Cardiac muscle cell (in vitro differentiated cells and primary cell): Measurements from ENCODE around the gene CSF3. TPM values are rescaled to one million over a fixed set of nuclear protein-coding genes. Genes with fewer than 3 reads are reported as not detected.
"Not testable (repeated sequence)": the region's sequence is repeated elsewhere in the genome, so short reads cannot be mapped to it uniquely, and the experiment has no call there.

Source experiments
- DNase-seq, 2 donors: peaks; one replicate each; pipeline versions ENCODE4 v3.0.0 to v3.0.0-alpha.2; 2010 to 2017; ENCODE audit warnings: low read depth in 1 of 2, low spot score in 1 of 2
- H3K27ac ChIP-seq: fragments of 200-600 bp; sonication (generic); 2 replicates; pipeline ENCODE4 v1.5.1; 2016
- H3K27me3 ChIP-seq: fragments of 200-600 bp; sonication (generic); 2 replicates; pipeline ENCODE4 v1.6.0; 2016; ENCODE audit warnings: control low read depth
- H3K36me3 ChIP-seq: fragments of 200-600 bp; sonication (generic); 2 replicates; pipeline ENCODE4 v1.5.1; 2016; ENCODE audit warnings: control low read depth
- H3K4me1 ChIP-seq: fragments of 200-600 bp; sonication (generic); 2 replicates; pipeline ENCODE4 v1.8.1; 2017; ENCODE audit warnings: low read depth, mild to moderate bottlenecking, mixed run types
- H3K4me3 ChIP-seq: fragments of 200-600 bp; sonication (generic); 2 replicates; pipeline ENCODE4 v1.5.1; 2016; ENCODE audit warnings: mild to moderate bottlenecking
- H3K9me3 ChIP-seq: fragments of 200-600 bp; sonication (generic); 2 replicates; pipeline ENCODE4 v1.5.1; 2017; ENCODE audit warnings: low read depth, mild to moderate bottlenecking, control low read depth
- polyA plus RNA-seq: library from polyadenylated mRNA; unstranded; fragments of >200 nt; fragmentation: Nextera tagmentation; extraction: Ambion mirVana; gene quantifications from 2 replicates; pipeline ENCODE4 v1.2.1, GENCODE V29; 2016
- total RNA-seq: library from RNA; depleted of rRNA; stranded (reverse); fragments of >200 nt; gene quantifications from 2 replicates; pipeline ENCODE4 v1.2.3, GENCODE V29; 2016
- TF ChIP-seq, protein P1 (sequence below): IDR thresholded peaks from 2 replicates; pipeline ENCODE4 v1.5.1; 2012; ENCODE audit warnings: low read depth, mild to moderate bottlenecking, low read length

CSF3 gene
- total and polyA plus RNA-seq, 2 experiments from 2014 or later, result not detected

GRCh38 chr17:40005520-40005919, 9.7 kb upstream of the CSF3 start:
- Histone ChIP-seq H3K27me3 (no peaks in the 10 kb centered on the region), H3K4me1 (no peaks in the 10 kb centered on the region), H3K36me3 (no peaks in the 10 kb centered on the region), H3K9me3 (no peaks in the 10 kb centered on the region), H3K27ac (no peak overlapping the region), H3K4me3 (no peak overlapping the region)
- TF ChIP-seq, protein P1, sequence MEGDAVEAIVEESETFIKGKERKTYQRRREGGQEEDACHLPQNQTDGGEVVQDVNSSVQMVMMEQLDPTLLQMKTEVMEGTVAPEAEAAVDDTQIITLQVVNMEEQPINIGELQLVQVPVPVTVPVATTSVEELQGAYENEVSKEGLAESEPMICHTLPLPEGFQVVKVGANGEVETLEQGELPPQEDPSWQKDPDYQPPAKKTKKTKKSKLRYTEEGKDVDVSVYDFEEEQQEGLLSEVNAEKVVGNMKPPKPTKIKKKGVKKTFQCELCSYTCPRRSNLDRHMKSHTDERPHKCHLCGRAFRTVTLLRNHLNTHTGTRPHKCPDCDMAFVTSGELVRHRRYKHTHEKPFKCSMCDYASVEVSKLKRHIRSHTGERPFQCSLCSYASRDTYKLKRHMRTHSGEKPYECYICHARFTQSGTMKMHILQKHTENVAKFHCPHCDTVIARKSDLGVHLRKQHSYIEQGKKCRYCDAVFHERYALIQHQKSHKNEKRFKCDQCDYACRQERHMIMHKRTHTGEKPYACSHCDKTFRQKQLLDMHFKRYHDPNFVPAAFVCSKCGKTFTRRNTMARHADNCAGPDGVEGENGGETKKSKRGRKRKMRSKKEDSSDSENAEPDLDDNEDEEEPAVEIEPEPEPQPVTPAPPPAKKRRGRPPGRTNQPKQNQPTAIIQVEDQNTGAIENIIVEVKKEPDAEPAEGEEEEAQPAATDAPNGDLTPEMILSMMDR, result no peak
- DNase-seq, result no peak

DNA sequence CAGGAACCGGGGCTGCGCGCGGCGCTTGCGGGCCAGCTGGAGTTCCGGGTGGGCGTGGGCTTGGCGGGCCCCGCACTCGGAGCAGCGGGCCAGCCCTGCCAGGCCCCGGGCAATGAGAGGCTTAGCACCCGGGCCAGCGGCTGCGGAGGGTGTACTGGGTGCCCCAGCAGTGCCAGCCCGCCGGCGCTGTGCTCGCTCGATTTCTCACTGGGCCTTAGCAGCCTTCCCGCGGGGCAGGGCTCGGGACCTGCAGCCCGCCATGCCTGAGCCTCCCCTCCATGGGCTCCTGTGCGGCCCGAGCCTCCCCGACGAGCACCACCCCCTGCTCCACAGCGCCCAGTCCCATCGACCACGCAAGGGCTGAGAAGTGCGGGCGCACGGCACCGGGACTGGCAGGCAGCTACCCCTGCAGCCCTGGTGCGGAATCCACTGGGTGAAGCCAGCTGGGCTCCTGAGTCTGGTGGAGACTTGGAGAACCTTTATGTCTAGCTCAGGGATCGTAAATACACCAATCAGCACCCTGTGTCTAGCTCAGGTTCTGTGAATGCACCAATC, 4.2 kb upstream of the CSF3 start:
- not testable (repeated sequence) for H3K36me3 ChIP-seq, H3K27me3 ChIP-seq, DNase-seq, H3K4me3 ChIP-seq, H3K9me3 ChIP-seq, H3K27ac ChIP-seq, H3K4me1 ChIP-seq

- H3K36me3 ChIP-seq, H3K27me3 ChIP-seq, H3K9me3 ChIP-seq, H3K4me1 ChIP-seq, H3K27ac ChIP-seq, DNase-seq, H3K4me3 ChIP-seq: not testable (repeated sequence)
Measured at GRCh38 chr17:40012017-40012647, 3.1 kb upstream of the CSF3 start.

DNA sequence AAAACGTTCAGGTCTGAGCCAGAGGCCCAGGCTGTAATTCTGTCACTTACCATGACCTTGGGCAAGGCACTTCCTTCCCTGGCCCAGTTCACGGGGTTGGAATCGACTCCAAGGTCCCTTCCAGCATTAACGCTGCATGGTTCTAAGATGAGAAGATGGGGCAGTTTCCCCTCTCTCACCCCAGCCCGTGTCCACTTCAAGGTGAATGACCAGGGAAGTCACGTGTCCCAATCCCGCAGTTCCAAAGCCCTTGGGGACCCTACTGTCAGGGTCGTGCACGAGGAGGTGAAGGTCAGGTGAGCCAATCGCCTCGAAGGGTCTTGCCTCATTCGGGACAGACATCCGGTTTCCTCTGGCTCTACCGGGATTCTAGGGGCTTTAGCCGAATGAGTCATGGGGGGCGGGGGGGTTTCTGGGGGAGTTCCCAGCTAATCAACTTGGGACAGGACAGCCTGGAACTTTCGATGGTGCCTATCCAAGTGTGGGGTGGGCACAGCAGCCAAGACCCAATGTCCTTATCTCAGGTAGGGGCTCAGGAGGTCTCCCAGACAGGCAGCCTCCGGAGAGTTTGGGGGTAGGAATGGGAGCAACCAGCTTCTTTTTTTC, 762 bp upstream of the CSF3 start:
- DNase-seq, result peak in 1 of 2 donors; percentile 43
- TF ChIP-seq, protein P1, result no peak
- no peaks in the 10 kb centered on the region for H3K27me3 ChIP-seq
- no peaks in the 10 kb centered on the region for H3K36me3 ChIP-seq
- H3K4me3 ChIP-seq, result no peak overlapping the region
- no peak overlapping the region for H3K27ac ChIP-seq
- H3K4me1 ChIP-seq, result peaks cover 13% of the 10 kb centered on the region
- H3K9me3 ChIP-seq, result no peaks in the 10 kb centered on the region

DNA sequence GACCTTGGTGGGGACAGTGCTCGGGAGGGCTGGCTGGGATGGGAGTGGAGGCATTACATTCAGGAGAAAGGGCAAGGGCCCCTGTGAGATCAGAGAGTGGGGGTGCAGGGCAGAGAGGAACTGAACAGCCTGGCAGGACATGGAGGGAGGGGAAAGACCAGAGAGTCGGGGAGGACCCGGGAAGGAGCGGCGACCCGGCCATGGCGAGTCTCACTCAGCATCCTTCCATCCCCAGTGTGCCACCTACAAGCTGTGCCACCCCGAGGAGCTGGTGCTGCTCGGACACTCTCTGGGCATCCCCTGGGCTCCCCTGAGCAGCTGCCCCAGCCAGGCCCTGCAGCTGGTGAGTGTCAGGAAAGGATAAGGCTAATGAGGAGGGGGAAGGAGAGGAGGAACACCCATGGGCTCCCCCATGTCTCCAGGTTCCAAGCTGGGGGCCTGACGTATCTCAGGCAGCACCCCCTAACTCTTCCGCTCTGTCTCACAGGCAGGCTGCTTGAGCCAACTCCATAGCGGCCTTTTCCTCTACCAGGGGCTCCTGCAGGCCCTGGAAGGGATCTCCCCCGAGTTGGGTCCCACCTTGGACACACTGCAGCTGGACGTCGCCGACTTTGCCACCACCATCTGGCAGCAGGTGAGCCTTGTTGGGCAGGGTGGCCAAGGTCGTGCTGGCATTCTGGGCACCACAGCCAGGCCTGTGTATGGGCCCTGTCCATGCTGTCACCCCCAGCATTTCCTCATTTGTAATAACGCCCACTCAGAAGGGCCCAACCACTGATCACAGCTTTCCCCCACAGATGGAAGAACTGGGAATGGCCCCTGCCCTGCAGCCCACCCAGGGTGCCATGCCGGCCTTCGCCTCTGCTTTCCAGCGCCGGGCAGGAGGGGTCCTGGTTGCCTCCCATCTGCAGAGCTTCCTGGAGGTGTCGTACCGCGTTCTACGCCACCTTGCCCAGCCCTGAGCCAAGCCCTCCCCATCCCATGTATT, 1.1 kb downstream of the CSF3 start:
- TF ChIP-seq, protein P1, result no peak
- no peaks in the 10 kb centered on the region for H3K9me3 ChIP-seq
- H3K27me3 ChIP-seq, result no peaks in the 10 kb centered on the region
- H3K4me1 ChIP-seq, result peaks cover 13% of the 10 kb centered on the region
- DNase-seq, result no peak
- H3K27ac ChIP-seq, result no peak overlapping the region
- H3K4me3 ChIP-seq, result no peak overlapping the region
- peaks cover 2% of the 10 kb centered on the region for H3K36me3 ChIP-seq

- peaks cover 12% of the 10 kb centered on the region for H3K36me3 ChIP-seq
- H3K9me3 ChIP-seq, result no peaks in the 10 kb centered on the region
- no peaks in the 10 kb centered on the region for H3K27me3 ChIP-seq
- H3K4me1 ChIP-seq, result peaks cover 13% of the 10 kb centered on the region
- TF ChIP-seq, protein P1, result no peak
- H3K27ac ChIP-seq, result peak overlapping the region; percentile 88
- peak in 1 of 2 donors; percentile 12 for DNase-seq
- H3K4me3 ChIP-seq, result no peak overlapping the region
Measured at GRCh38 chr17:40017422-40018080, 2.3 kb downstream of the CSF3 start.
